CD4-positive, alpha-beta T cell treated with Interleukin-15 for 4 hours (primary cell): ENCODE data around the gene ITGB1BP2.
A peak's percentile ranks its signal among the peaks of the same experiment; 100 is the strongest.
"Not testable (repeated sequence)": the region's sequence is repeated elsewhere in the genome, so short reads cannot be mapped to it uniquely, and the experiment has no call there.

ENCODE experiments used
- DNase-seq: peaks from one replicate; pipeline ENCODE4 v3.0.0-alpha.2; 2020; ENCODE audit warnings: low spot score

The ITGB1BP2 gene

DNA sequence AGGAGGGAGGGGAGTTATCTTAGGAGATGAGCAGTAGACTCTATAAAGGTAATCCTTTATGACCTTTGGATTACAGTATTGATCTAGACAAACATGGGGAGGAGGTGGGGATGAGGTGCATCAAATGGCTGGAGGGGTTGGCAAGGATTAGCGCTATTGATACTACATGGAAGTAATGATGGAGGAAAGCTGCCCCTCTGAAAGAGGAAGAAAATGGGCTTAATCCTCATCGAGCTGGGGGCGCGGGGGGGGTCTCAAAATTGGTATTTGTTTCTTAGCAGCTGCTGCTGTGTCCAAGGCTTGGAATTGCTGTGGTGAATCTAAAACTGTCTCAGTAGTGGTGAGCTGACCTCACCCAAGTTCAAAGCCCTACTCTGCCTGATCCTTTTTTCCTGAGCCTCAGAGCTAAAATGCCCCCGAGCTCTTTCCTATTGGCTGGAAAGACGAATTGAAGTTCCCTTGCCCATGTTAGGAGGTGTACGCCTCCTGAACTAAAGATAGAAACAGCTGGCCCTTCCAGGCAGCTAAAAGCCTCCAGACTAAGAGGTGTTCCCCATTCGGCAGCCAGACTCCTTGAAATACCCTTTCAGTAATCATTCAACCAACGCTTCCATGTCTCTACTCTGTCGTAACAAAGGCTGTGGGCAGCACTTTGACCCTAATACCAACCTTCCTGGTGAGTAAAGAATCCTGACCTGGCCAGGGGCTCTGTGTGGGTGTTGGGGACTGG, at the start of gene ITGB1BP2:
Gene ITGB1BP2 (plus strand): TSS at position 556 of the 730 bp plus-strand sequence. CDS start 57 bp downstream, at position 613.
- DNase-seq: no peak

DNA sequence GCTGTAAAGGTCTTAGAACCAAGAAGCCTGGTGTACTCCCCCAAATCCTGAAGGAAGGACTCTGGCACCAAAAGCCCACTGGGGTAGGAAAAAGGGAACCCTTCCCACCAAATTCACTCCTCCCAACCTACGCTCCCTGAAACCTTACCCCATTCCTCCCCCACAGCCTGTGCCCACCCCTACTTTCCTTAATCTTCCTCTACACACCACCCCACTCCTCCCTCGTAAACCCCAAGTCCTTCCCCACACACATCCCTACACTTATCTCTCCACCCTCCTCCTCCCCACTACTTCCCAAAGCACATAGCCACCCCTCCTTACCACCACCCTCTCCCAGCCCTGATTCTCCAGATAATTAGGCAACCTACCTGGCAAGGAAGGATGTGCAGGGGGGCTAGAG, 49.3 kb upstream of the ITGB1BP2 start:
- no peak for DNase-seq

- DNase-seq: peak; percentile 40
Observed at GRCh38 chrX:71253253-71254091, 48.1 kb upstream of the ITGB1BP2 start.

- peak; percentile 85 for DNase-seq
Observed at GRCh38 chrX:71254092-71254963, 47.2 kb upstream of the ITGB1BP2 start, which contains the start of gene ZMYM3. Gene ZMYM3 (minus strand): TSS chrX:71254140. CDS start chrX:71253255, 885 bp downstream.

DNA sequence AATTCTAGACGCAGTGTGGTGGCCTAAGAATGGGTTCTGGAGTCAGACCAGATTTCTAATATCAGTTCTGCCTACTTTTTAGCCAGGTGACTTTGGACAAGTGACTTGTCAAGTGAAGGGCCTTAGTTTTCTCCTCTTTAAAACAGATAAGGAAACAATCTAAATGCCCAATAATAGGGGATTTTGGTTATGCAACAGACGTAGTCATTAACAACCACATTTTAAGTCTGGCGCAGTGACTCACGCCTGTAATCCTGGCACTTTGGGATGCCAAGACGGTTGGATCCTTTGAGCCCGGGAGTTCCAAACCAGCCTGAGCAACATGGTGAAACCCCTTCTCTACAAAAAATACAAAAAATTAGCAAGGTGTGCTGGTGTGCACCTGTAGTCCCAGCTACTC, 45.5 kb upstream of the ITGB1BP2 start:
- no peak for DNase-seq

GRCh38 chrX:71256856-71257255, 44.7 kb upstream of the ITGB1BP2 start:
- no peak for DNase-seq

DNA sequence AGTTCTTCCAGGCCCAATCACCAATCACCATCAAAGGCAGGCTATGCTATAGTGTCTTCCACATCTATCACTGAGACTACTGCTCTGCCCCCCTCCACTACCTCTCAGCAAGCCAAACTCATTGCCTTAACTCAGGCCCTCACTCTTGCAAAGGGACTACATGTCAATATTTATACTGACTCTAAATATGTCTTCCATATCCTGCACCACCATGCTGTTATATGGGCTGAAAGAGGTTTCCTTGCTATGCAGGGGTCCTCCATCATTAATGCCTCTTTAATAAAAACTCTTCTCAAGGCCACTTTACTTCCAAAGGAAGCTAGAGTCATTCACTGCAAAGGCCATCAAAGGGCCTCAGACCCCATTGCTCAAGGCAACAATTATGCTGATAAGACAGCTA, 32.9 kb upstream of the ITGB1BP2 start:
- DNase-seq: not testable (repeated sequence)

DNA sequence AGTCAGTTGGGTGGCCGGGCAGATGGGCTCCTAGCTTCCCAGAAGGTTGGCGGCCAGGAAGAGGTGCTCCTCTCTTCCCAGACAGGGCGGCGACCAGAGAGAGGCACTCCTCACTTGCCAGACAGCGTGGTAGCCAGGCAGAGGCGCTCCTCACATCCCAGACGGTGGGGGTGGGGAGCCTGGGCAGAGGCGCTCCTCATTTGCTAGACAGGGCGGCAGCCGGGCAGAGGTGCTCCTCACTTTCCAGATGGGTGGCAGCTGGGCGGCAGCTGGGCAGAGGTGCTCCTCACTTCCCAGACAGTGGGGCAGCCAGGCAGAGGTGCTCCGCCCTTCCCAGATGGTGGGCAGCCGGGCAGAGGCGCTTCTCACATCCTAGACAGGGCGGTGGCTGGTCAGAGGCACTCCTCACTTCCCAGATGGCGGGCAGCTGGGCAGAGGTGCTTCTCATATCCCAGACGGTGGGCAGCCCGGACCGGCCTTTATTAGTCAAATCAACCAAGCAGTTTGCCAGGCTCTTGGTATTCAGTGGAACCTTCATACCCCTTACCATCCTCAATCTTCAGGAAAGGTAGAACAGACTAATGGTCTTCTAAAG, 31.7 kb upstream of the ITGB1BP2 start:
- no peak for DNase-seq

- DNase-seq: not testable (repeated sequence)
Observed at GRCh38 chrX:71272313-71272712, 29.2 kb upstream of the ITGB1BP2 start.

DNA sequence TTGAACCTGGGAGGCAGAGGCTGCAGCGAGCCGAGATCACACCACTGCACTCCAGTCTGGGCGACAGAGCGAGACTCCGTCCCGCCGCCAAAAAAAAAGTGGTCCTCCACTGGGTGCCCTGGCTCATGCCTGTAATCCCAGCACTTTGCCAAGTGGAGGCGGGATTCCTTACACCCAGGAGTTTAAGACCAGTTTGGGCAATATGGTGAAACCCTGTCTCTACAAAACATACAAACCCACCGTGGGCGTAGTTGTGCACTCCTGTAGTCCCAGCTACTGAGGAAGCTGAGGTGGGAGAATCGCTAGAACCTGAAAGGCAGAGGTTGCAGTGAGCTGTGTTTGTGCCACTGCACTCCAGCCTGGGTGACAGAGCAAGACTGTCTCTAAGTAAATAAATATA, 20.2 kb upstream of the ITGB1BP2 start:
- not testable (repeated sequence) for DNase-seq

DNA sequence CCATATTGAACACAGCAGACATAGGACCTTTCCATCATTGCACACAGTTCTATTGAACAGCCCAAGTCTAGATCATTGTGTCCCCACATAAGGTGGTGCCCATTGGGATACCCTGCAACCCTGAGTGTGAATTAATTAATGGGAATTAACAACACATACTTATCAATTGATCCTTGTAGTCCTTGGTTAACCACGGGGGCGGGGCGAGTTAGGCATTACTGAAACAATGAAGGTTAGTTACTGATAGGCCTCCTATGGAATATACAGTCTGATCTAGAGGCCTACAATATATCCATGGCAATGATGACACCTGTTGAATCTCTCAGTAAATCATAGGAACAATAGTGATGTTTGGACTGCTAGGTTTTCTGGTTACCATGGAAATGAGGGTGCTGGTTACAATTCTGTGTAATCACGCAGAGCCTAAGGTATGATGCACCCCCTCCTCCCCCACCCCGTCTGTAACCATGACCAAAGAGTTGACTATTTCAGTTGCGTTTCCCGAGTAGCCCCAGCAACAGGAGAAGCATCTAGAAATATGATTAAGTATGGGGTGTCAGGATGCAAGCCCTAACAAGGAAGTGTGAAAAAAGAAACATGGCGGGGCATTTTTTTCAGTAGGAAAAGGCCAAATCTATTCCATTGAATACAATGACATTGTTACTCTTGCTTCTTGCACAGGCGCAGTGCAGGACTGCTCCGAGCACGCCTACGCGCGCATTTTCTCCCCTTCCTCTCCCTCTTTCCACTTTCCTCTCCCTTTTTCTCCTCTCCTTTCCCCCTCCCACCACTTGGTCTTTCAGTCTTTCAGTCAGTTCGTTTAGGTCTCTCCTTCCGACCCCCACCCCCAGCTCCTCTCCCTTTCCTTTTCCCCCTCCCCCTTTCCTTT, 18.8 kb upstream of the ITGB1BP2 start:
- peak; percentile 84 for DNase-seq

GRCh38 chrX:71283403-71284143, 18.0 kb upstream of the ITGB1BP2 start, which contains the start of gene NONO:
Gene NONO (plus strand): TSS chrX:71283635. CDS start chrX:71290638, 7,003 bp downstream.
- peak; percentile 96 for DNase-seq

DNA sequence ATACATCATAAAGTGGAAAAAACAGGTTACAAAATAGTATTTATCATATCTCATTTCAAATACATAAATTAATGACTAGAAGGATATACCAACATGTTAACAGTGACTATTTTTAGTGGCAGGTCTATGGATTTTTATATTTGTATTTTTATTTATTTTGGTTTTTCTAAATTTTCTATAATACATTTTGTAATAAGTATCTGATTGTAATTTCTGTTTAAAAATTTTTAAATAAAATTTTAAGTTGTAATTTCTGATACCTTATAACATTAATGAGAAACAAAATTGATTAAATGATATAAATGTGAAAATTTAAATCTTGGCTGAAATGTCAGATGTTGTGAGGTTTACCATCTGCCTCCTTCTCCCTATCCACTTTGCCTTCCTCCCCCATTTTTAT, 15.6 kb upstream of the ITGB1BP2 start:
- DNase-seq: no peak

DNA sequence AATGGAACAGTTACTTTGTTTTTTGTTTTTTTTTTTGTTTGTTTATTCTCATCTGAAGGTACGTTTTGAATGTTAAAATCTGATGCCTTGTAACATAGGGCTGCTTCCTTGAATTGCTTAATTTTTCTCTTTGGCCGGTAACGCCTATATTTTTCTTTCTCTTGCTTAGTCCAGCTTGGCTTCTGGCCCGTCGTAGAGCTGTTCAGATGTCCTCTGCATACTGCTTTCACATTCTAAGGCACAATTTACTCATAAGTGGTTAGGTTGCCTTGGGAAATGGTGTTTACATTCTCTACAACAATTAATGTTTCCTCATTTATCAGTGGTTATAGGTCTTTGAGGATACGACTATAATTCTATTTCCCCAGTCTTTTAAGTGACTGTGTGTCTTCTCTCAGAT, 10.2 kb upstream of the ITGB1BP2 start:
- DNase-seq: no peak

- DNase-seq: no peak
Observed at GRCh38 chrX:71292669-71293365, 8.7 kb upstream of the ITGB1BP2 start.

DNA sequence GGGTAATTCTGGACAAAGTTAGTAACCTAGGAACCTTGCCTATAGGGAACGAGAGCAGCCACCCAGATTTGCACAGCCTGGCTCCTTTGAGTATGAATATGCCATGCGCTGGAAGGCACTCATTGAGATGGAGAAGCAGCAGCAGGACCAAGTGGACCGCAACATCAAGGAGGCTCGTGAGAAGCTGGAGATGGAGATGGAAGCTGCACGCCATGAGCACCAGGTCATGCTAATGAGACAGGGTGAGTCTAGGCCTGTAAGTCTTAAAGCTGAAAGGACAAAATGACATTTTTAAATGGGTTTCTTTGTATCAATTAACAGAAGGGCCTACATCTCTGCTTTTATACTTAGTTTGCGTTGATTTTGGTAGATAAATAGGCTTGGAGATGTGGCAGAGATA, 4.7 kb upstream of the ITGB1BP2 start:
- no peak for DNase-seq

- no peak for DNase-seq
Observed at GRCh38 chrX:71298119-71298518, 3.4 kb upstream of the ITGB1BP2 start.

DNA sequence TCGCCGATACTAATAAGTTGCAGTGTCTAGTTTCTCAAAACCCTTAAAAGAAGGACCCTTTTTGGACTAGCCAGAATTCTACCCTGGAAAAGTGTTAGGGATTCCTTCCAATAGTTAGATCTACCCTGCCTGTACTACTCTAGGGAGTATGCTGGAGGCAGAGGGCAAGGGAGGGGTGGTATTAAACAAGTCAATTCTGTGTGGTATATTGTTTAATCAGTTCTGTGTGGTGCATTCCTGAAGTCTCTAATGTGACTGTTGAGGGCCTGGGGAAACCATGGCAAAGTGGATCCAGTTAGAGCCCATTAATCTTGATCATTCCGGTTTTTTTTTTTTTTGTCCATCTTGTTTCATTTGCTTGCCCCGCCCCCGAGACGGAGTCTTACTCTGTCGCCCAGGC, 1.5 kb upstream of the ITGB1BP2 start:
- not testable (repeated sequence) for DNase-seq

- DNase-seq: not testable (repeated sequence)
Observed at GRCh38 chrX:71300495-71300894, 1.1 kb upstream of the ITGB1BP2 start.
